Neural cell (in vitro differentiated cells): ENCODE data around the gene KRT86.
A peak's percentile ranks its signal among the peaks of the same experiment; 100 is the strongest.

Source experiments
- CTCF ChIP-seq: fragments of 450-650 bp; IDR thresholded peaks from 2 replicates; pipeline ENCODE4 v1.5.1; 2014; ENCODE audit warnings: antibody characterized with exemption, mild to moderate bottlenecking, moderate library complexity; ENCODE audit not compliant: poor library complexity, severe bottlenecking
- EP300 ChIP-seq: fragments of 450-650 bp; conservative IDR thresholded peaks from 2 replicates; pipeline ENCODE4 v1.6.1; 2014; ENCODE audit warnings: antibody characterized with exemption, mild to moderate bottlenecking, moderate library complexity; ENCODE audit not compliant: poor library complexity, severe bottlenecking
- EZH2 ChIP-seq: fragments of 200-600, 300-800 bp; shearing (Covaris generic), sonication (generic); IDR thresholded peaks from 2 replicates; pipeline ENCODE4 v1.6.1; 2014; ENCODE audit warnings: antibody characterized with exemption, low read length, borderline replicate concordance, mild to moderate bottlenecking; ENCODE audit not compliant: insufficient read depth, poor library complexity, severe bottlenecking
- POLR2AphosphoS5 ChIP-seq: IDR thresholded peaks from 2 replicates; pipeline ENCODE4 v1.6.1; 2012

- TF ChIP-seq CTCF = peak; percentile 47
- TF ChIP-seq POLR2AphosphoS5 = no peak
- no peak for TF ChIP-seq EP300
- no peak for TF ChIP-seq EZH2
Measured at GRCh38 chr12:52327052-52327829, 52.8 kb downstream of the KRT86 start.
